H1 (cell line): ENCODE measurements around the gene C1QTNF1. TPM values are rescaled to one million over a fixed set of nuclear protein-coding genes. Genes with fewer than 3 reads are reported as not detected.

Experiments used
- CTCF ChIA-PET: fragments of 300-600 bp; sonication (Branson Sonifier 250); formaldehyde crosslinking; loops from one replicate; lab custom pipeline; 2021; ENCODE audit not compliant: partially characterized antibody; lab: Charles Lee
- POLR2A ChIA-PET: fragments of 300-600 bp; sonication (Branson Sonifier 250); formaldehyde crosslinking; loops from one replicate; lab custom pipeline; 2021; ENCODE audit warnings: inconsistent platforms; ENCODE audit not compliant: partially characterized antibody; lab: Charles Lee
- DNase-seq, 2 experiments: peaks; one replicate each; pipeline versions ENCODE4 v3.0.0 to v3.0.0-alpha.2; 2010 to 2022; ENCODE audit warnings: low spot score in 2 of 2, low read depth in 1 of 2, mixed read lengths in 1 of 2
- FAIRE-seq: peaks from 2 replicates; lab custom pipeline; 2011; peaks lifted over from hg19 to GRCh38; lab: Jason Lieb, UNC
- H2AFZ ChIP-seq: 2 replicates; pipeline ENCODE4 v1.8.1; 2012; ENCODE audit warnings: low read length, inconsistent platforms
- H2AK5ac ChIP-seq: 2 replicates; pipeline ENCODE4 v1.6.1; 2013; ENCODE audit warnings: low read depth, low read length
- H2BK120ac ChIP-seq: replicated peaks from 2 replicates; pipeline ENCODE3; 2013; ENCODE audit warnings: low read depth, low read length, inconsistent platforms
- H2BK12ac ChIP-seq: 2 replicates; pipeline ENCODE4 v1.6.1; 2013; ENCODE audit warnings: low read depth, low read length
- H2BK15ac ChIP-seq: 2 replicates; pipeline ENCODE4 v1.6.1; 2013; ENCODE audit warnings: low read length
- H2BK20ac ChIP-seq: 2 replicates; pipeline ENCODE4 v1.6.1; 2013; ENCODE audit warnings: low read length
- H2BK5ac ChIP-seq: 2 replicates; pipeline ENCODE4 v1.6.1; 2013; ENCODE audit warnings: low read depth, low read length
- H3K14ac ChIP-seq: 2 replicates; pipeline ENCODE4 v1.6.1; 2013; ENCODE audit warnings: inconsistent platforms; ENCODE audit not compliant: insufficient read length
- H3K18ac ChIP-seq: 2 replicates; pipeline ENCODE4 v1.6.1; 2013; ENCODE audit warnings: low read length; ENCODE audit errors: extremely low read depth
- H3K23ac ChIP-seq: 2 replicates; pipeline ENCODE4 v1.6.1; 2013; ENCODE audit warnings: inconsistent platforms; ENCODE audit not compliant: insufficient read length
- H3K23me2 ChIP-seq: 2 replicates; pipeline ENCODE4 v1.6.1; 2013; ENCODE audit warnings: low read depth, low read length
- H3K27ac ChIP-seq: 2 replicates; pipeline ENCODE4 v1.6.1; 2011; ENCODE audit warnings: low read depth, low read length, inconsistent platforms
- H3K27me3 ChIP-seq, 4 experiments: replicated peaks in 1 of 4; 1 replicate in 1 of 4; 2 replicates in 3 of 4; pipeline versions ENCODE4 v1.6.1 to v1.8.1; 2011 to 2013; ENCODE audit warnings: low read length in 3 of 4, mild to moderate bottlenecking in 3 of 4, inconsistent platforms in 2 of 4, mixed read lengths in 2 of 4, moderate library complexity in 1 of 4; ENCODE audit not compliant: control insufficient read depth in 3 of 4, insufficient read depth in 3 of 4; ENCODE audit errors: extremely low read depth in 1 of 4
- H3K36me3 ChIP-seq, 4 experiments: 2 replicates each; pipeline versions ENCODE4 v1.6.1 to v1.8.1; 2011 to 2013; ENCODE audit warnings: mild to moderate bottlenecking in 4 of 4, low read length in 3 of 4, moderate library complexity in 2 of 4, control low read depth in 1 of 4, inconsistent platforms in 1 of 4; ENCODE audit not compliant: insufficient read depth in 4 of 4, control insufficient read depth in 2 of 4
- H3K4ac ChIP-seq: replicated peaks from 2 replicates; pipeline ENCODE3; 2013; ENCODE audit warnings: low read length, low read depth, mixed read lengths, inconsistent platforms; ENCODE audit not compliant: insufficient read length
- H3K4me1 ChIP-seq, 4 experiments: replicated peaks in 1 of 4; 1 replicate in 1 of 4; 2 replicates in 3 of 4; pipeline versions ENCODE4 v1.6.1 to v1.8.1; 2011 to 2013; ENCODE audit warnings: low read length in 3 of 4, inconsistent platforms in 2 of 4, mixed read lengths in 1 of 4; ENCODE audit not compliant: insufficient read depth in 4 of 4, control insufficient read depth in 3 of 4
- H3K4me2 ChIP-seq, 2 experiments: 2 replicates each; pipeline versions ENCODE4 v1.6.1 to v1.8.1; 2011 to 2013; ENCODE audit warnings: low read depth in 2 of 2, low read length in 2 of 2, control low read depth in 1 of 2, inconsistent platforms in 1 of 2, mild to moderate bottlenecking in 1 of 2; ENCODE audit not compliant: insufficient read depth in 1 of 2
- H3K4me3 ChIP-seq, 4 experiments: fragments of 200-600, 300-600 bp in 1 of 4; sonication (generic), shearing (Covaris generic), sonication (Bioruptor Twin) in 1 of 4; 2 replicates each; pipeline versions ENCODE4 v1.5.1 to v1.8.1; 2011 to 2016; ENCODE audit warnings: low read length in 4 of 4, low read depth in 3 of 4, control low read depth in 2 of 4, inconsistent platforms in 2 of 4, mild to moderate bottlenecking in 2 of 4, mixed read lengths in 1 of 4, moderate library complexity in 1 of 4; ENCODE audit not compliant: insufficient read depth in 2 of 4; ENCODE audit errors: extremely low read depth in 1 of 4
- H3K56ac ChIP-seq: replicated peaks from 2 replicates; pipeline ENCODE3; 2013; ENCODE audit warnings: low read depth, mild to moderate bottlenecking, mixed read lengths, low read length, inconsistent platforms; ENCODE audit not compliant: insufficient read length
- H3K79me1 ChIP-seq: 2 replicates; pipeline ENCODE4 v1.6.1; 2013; ENCODE audit warnings: low read depth, low read length, control low read depth
- H3K79me2 ChIP-seq, 2 experiments: 2 replicates each; pipeline versions ENCODE4 v1.6.1 to v1.8.1; 2012 to 2013; ENCODE audit warnings: low read length in 2 of 2, mild to moderate bottlenecking in 2 of 2, inconsistent platforms in 1 of 2; ENCODE audit not compliant: insufficient read depth in 2 of 2, control insufficient read depth in 1 of 2
- H3K9ac ChIP-seq, 4 experiments: replicated peaks in 1 of 4; 1 replicate in 1 of 4; 2 replicates in 3 of 4; pipeline versions ENCODE4 v1.6.1 to v1.8.1; 2011 to 2013; ENCODE audit warnings: low read depth in 3 of 4, low read length in 3 of 4, control low read depth in 2 of 4, mild to moderate bottlenecking in 2 of 4, moderate library complexity in 2 of 4, inconsistent platforms in 1 of 4; ENCODE audit errors: extremely low read depth in 1 of 4
- H3K9me3 ChIP-seq, 2 experiments: 2 replicates each; pipeline versions ENCODE4 v1.6.1 to v1.8.1; 2012 to 2013; ENCODE audit warnings: mild to moderate bottlenecking in 2 of 2, moderate library complexity in 2 of 2, control low read depth in 1 of 2, inconsistent platforms in 1 of 2, low read depth in 1 of 2, low read length in 1 of 2, mixed read lengths in 1 of 2; ENCODE audit not compliant: insufficient read depth in 2 of 2
- H4K20me1 ChIP-seq, 2 experiments: replicated peaks in 1 of 2; 2 replicates each; pipeline versions ENCODE3 to v1.8.1; 2011 to 2013; ENCODE audit warnings: inconsistent platforms in 2 of 2, low read length in 2 of 2, mild to moderate bottlenecking in 1 of 2; ENCODE audit not compliant: insufficient read depth in 2 of 2, control insufficient read depth in 1 of 2
- H4K5ac ChIP-seq: 2 replicates; pipeline ENCODE4 v1.6.1; 2013; ENCODE audit warnings: low read length, low read depth, mixed read lengths, inconsistent platforms; ENCODE audit not compliant: insufficient read length
- H4K8ac ChIP-seq: 2 replicates; pipeline ENCODE4 v1.8.0; 2013; ENCODE audit warnings: mild to moderate bottlenecking, moderate library complexity, low read length, inconsistent platforms; ENCODE audit not compliant: insufficient read depth; ENCODE audit errors: extremely low read depth
- H4K91ac ChIP-seq: replicated peaks from 2 replicates; pipeline ENCODE3; 2013; ENCODE audit warnings: low read length, mixed read lengths, inconsistent platforms; ENCODE audit not compliant: insufficient read length
- E2F6 ChIP-seq: IDR thresholded peaks from 2 replicates; pipeline ENCODE4 v1.6.1; 2012; ENCODE audit warnings: inconsistent platforms
- EP300 ChIP-seq, 2 experiments: IDR thresholded peaks; 1 replicate in 1 of 2; 2 replicates in 1 of 2; pipeline ENCODE4 v1.6.1; 2011 to 2012; ENCODE audit warnings: low read depth in 2 of 2, low read length in 2 of 2, mild to moderate bottlenecking in 2 of 2, borderline replicate concordance in 1 of 2, inconsistent platforms in 1 of 2, moderate library complexity in 1 of 2
- KDM4A ChIP-seq: IDR thresholded peaks from one replicate; pipeline ENCODE4 v1.7.1; 2012; ENCODE audit warnings: low read depth, mild to moderate bottlenecking, moderate library complexity, low read length, inconsistent platforms; ENCODE audit not compliant: severe bottlenecking
- NANOG ChIP-seq: IDR thresholded peaks from 2 replicates; pipeline ENCODE4 v1.6.1; 2011; ENCODE audit warnings: low read length, low read depth, mild to moderate bottlenecking, inconsistent platforms; ENCODE audit not compliant: insufficient read depth, poor library complexity, severe bottlenecking
- POLR2AphosphoS5 ChIP-seq: IDR thresholded peaks from 2 replicates; pipeline ENCODE4 v1.6.1; 2011; ENCODE audit warnings: low read depth, low read length
- RAD21 ChIP-seq, 2 experiments: IDR thresholded peaks in 1 of 2; conservative IDR thresholded peaks in 1 of 2; 2 replicates each; pipeline ENCODE4 v1.6.1; 2011; ENCODE audit warnings: low read depth in 2 of 2, low read length in 2 of 2, improper control_type of control experiment in 1 of 2, inconsistent platforms in 1 of 2, mild to moderate bottlenecking in 1 of 2, moderate library complexity in 1 of 2
- RFX5 ChIP-seq: IDR thresholded peaks from 2 replicates; pipeline ENCODE4 v1.6.1; 2011; ENCODE audit warnings: low read depth, low read length, improper control_type of control experiment, borderline replicate concordance
- SP1 ChIP-seq: IDR thresholded peaks from 2 replicates; pipeline ENCODE4 v1.6.1; 2011; ENCODE audit warnings: low read depth, low read length
- USF2 ChIP-seq: IDR thresholded peaks from 2 replicates; pipeline ENCODE4 v1.6.1; 2011; ENCODE audit warnings: low read length, improper control_type of control experiment
- WGBS, 2 experiments: shearing (Covaris generic) in 1 of 2; methylation state at CpG; one replicate each; pipeline versions ENCODE4 v1.1.6 to v1.1.7; 2013 to 2015; ENCODE audit warnings: low lambda C conversion rate in 2 of 2, mixed read lengths in 2 of 2, inconsistent platforms in 1 of 2, low coverage in 1 of 2, missing lambda C conversion rate in 1 of 2; ENCODE audit not compliant: insufficient replicate concordance in 2 of 2, insufficient coverage in 1 of 2, insufficient read length in 1 of 2; ENCODE audit errors: extremely low coverage in 1 of 2, missing lambda C conversion rate in 1 of 2; 5-methylcytosine and 5-hydroxymethylcytosine counted together
- polyA plus RNA-seq, 7 experiments: library from polyadenylated mRNA; depleted of rRNA in 3 of 7; stranded (reverse) in 5 of 7; unstranded in 2 of 7; fragments of >200 nt in 5 of 7; fragments of 200-250 nt in 2 of 7; gene quantifications; 1 replicate in 5 of 7; 2 replicates in 1 of 7; 4 replicates in 1 of 7; pipeline versions ENCODE4 v1.2.1 to v1.2.3, GENCODE V29; 2011 to 2013; ENCODE audit warnings: missing spikeins in 2 of 7, mixed read lengths in 2 of 7
- total RNA-seq: library from RNA; stranded (reverse); fragmentation: NEBNext Ultra II Directional; extraction: Animal tissue kit (Norgen Biotek cat#: 25700); gene quantifications from 2 replicates; pipeline ENCODE4 v1.2.1, GENCODE V29; 2021

C1QTNF1 gene
- total and polyA plus RNA-seq, 2 of the 8 experiments (the other 6 are each of a cell fraction or from before 2014, with no cell fraction given) = 1.5 to 2.5 TPM

- FAIRE-seq (no peak), DNase-seq (no peak)
- Histone ChIP-seq H4K5ac (no peak overlapping the region), H4K20me1 (no peaks in the 10 kb centered on the region), H2AK5ac (no peak overlapping the region), H3K56ac (no peak overlapping the region), H4K8ac (no peak overlapping the region), H2BK120ac (no peak overlapping the region), H3K79me1 (no peaks in the 10 kb centered on the region), H3K23me2 (no peaks in the 10 kb centered on the region), H2BK15ac (no peak overlapping the region), H3K18ac (no peak overlapping the region), H3K4me1 (no peaks in the 10 kb centered on the region), H3K9ac (no peak overlapping the region), H3K79me2 (no peaks in the 10 kb centered on the region), H2BK5ac (no peak overlapping the region), H2AFZ (no peak overlapping the region), H3K4me3 (no peak overlapping the region), H3K4ac (no peak overlapping the region), H3K27ac (no peak overlapping the region), H3K23ac (no peak overlapping the region), H2BK12ac (no peak overlapping the region), H3K14ac (no peak overlapping the region), H3K4me2 (no peak overlapping the region), H4K91ac (no peak overlapping the region), H3K27me3 (peaks cover 0 to 2% (median 0%) of the 10 kb centered on the region in 4 experiments; a peak in 1 of 7 replicates), H2BK20ac (no peak overlapping the region), H3K36me3 (no peaks in the 10 kb centered on the region), H3K9me3 (no peaks in the 10 kb centered on the region)
- TF ChIP-seq RFX5 = no peak
- TF ChIP-seq NANOG = no peak
- no peak for TF ChIP-seq EP300 (IDR thresholded peaks at IDR 0.05; ENCODE audit: borderline replicate concordance in 1 of 2, low read depth in 2 of 2, low read length in 2 of 2)
- no peak for TF ChIP-seq KDM4A
- TF ChIP-seq E2F6 = no peak
- TF ChIP-seq POLR2AphosphoS5 = no peak
- TF ChIP-seq SP1 = no peak
- no peak for TF ChIP-seq USF2
- TF ChIP-seq RAD21 (IDR thresholded peaks at IDR 0.05 in 1 of 2, conservative IDR thresholded peaks at IDR 0.05 in 1 of 2; ENCODE audit: low read depth in 2 of 2, low read length in 2 of 2) = no peak
- 89% methylated on average over 7 of the region's 7 CpGs; no CpG with 5 or more reads in 1 of the 2 experiments for WGBS, 2 experiments
- ChIA-PET POLR2A (no interaction called here), CTCF (interaction anchor here (0.8 to 6.9 kb wide), 13 partner anchors 9 to 353 kb away, joined by 3 to 76 read pairs (median 5); partner anchors contain the start of gene ENGASE)
These were observed 38.7 kb downstream of the C1QTNF1 start for GRCh38 chr17:79062691-79063090.
